GM12878 (cell line): ENCODE measurements around the gene CANT1. TPM values are rescaled to one million over a fixed set of nuclear protein-coding genes. Genes with fewer than 3 reads are reported as not detected.
A peak's percentile ranks its signal among the peaks of the same experiment; 100 is the strongest.

Experiments used
- ATAC-seq: fragments of 200-7000 bp; cut with Tn5 transposase; 3 replicates; pipeline ENCODE4 v1.9.1; 2020; ENCODE audit warnings: mild to moderate bottlenecking, moderate library complexity
- BruUV-seq: library from RNA; stranded (reverse); fragments of 400-500 nt; replicated peaks from 2 replicates; lab custom pipeline; 2021; lab: Mats Ljungman, UMichigan
- CTCF ChIA-PET: fragments of 300-600 bp; sonication (Branson Sonifier 250); formaldehyde crosslinking; extraction: SDS; loops from one replicate; lab custom pipeline; 2021; ENCODE audit warnings: inconsistent platforms; lab: Yijun Ruan, JAX
- POLR2A ChIA-PET: fragments of 350-600 bp; formaldehyde crosslinking; extraction: SDS; loops from one replicate; lab custom pipeline; 2021; ENCODE audit warnings: inconsistent platforms; lab: Charles Lee
- RAD21 ChIA-PET: fragments of 300-600 bp; sonication (Branson Sonifier 250); formaldehyde crosslinking; loops from one replicate; lab custom pipeline; 2023; ENCODE audit warnings: antibody characterized with exemption; ENCODE audit not compliant: unreplicated experiment; lab: Charles Lee
- SMC1A ChIA-PET: fragments of 300-600 bp; sonication (Branson Sonifier 250); formaldehyde crosslinking; loops from one replicate; lab custom pipeline; 2023; ENCODE audit not compliant: unreplicated experiment, uncharacterized antibody; lab: Charles Lee
- DNase-seq: peaks from one replicate; pipeline ENCODE4 v3.0.0-alpha.2; 2011; ENCODE audit warnings: low read depth, low spot score
- FAIRE-seq: peaks from 3 replicates; lab custom pipeline; 2011; peaks lifted over from hg19 to GRCh38; lab: Jason Lieb, UNC
- H2AFZ ChIP-seq: 2 replicates; pipeline ENCODE4 v1.6.0; 2011; ENCODE audit warnings: low read depth, low read length, control low read depth; ENCODE audit not compliant: control insufficient read depth
- H3K27ac ChIP-seq: 2 replicates; pipeline ENCODE4 v1.5.1; 2011; ENCODE audit warnings: control low read depth; ENCODE audit not compliant: control insufficient read depth, insufficient read depth
- H3K27me3 ChIP-seq, 2 experiments: replicated peaks in 1 of 2; 2 replicates each; pipeline versions ENCODE4 v1.6.0 to v1.6.1; 2011; ENCODE audit warnings: low read length in 1 of 2; ENCODE audit not compliant: control insufficient read depth in 2 of 2, insufficient read depth in 2 of 2
- H3K36me3 ChIP-seq, 2 experiments: 2 replicates each; pipeline ENCODE4 v1.5.1; 2011; ENCODE audit warnings: low read length in 1 of 2; ENCODE audit not compliant: control insufficient read depth in 2 of 2, insufficient read depth in 2 of 2
- H3K4me1 ChIP-seq: 2 replicates; pipeline ENCODE4 v1.6.1; 2011; ENCODE audit warnings: mild to moderate bottlenecking, low read length, moderate library complexity, mixed read lengths; ENCODE audit not compliant: control insufficient read depth, insufficient read depth
- H3K4me2 ChIP-seq: 2 replicates; pipeline ENCODE4 v1.6.0; 2011; ENCODE audit warnings: control low read depth; ENCODE audit not compliant: control insufficient read depth, insufficient read depth
- H3K4me3 ChIP-seq: fragments of 200-600 bp; sonication (generic); 2 replicates; pipeline ENCODE4 v1.5.1; 2016
- H3K79me2 ChIP-seq: 2 replicates; pipeline ENCODE4 v1.6.0; 2011; ENCODE audit warnings: low read length; ENCODE audit not compliant: control insufficient read depth, insufficient read depth
- H3K9ac ChIP-seq: 2 replicates; pipeline ENCODE4 v1.8.0; 2011; ENCODE audit warnings: low read length, control low read depth, mixed read lengths; ENCODE audit not compliant: control insufficient read depth, insufficient read depth
- H3K9me3 ChIP-seq: replicated peaks from 3 replicates; pipeline ENCODE4 v1.5.1; 2011; ENCODE audit warnings: mild to moderate bottlenecking, low read length; ENCODE audit not compliant: control insufficient read depth, insufficient read depth
- H4K20me1 ChIP-seq: 2 replicates; pipeline ENCODE4 v1.6.0; 2011; ENCODE audit not compliant: control insufficient read depth, insufficient read depth
- CBX3 ChIP-seq: fragments of 200-600 bp; sonication (generic); IDR thresholded peaks from 2 replicates; pipeline ENCODE4 v1.6.1; 2016; ENCODE audit warnings: low read depth, borderline replicate concordance
- GATAD2B ChIP-seq: fragments of 450-650 bp; conservative IDR thresholded peaks from 2 replicates; pipeline ENCODE4 v1.6.1; 2017; ENCODE audit warnings: low read depth, mild to moderate bottlenecking, moderate library complexity
- MXI1 ChIP-seq: fragments of 150-350 bp; IDR thresholded peaks from 2 replicates; pipeline ENCODE4 v1.6.1; 2011; ENCODE audit warnings: low read depth, mild to moderate bottlenecking, inconsistent platforms, low read length, improper control_type of control experiment
- RAD51 ChIP-seq: fragments of 450-650 bp; IDR thresholded peaks from 2 replicates; pipeline ENCODE4 v1.6.1; 2016; ENCODE audit warnings: moderate library complexity, mild to moderate bottlenecking, inconsistent platforms
- WGBS: methylation state at CpG from one replicate; pipeline ENCODE4 v1.1.6; 2016; ENCODE audit warnings: low lambda C conversion rate; ENCODE audit not compliant: insufficient replicate concordance, insufficient coverage; ENCODE audit errors: missing lambda C conversion rate; 5-methylcytosine and 5-hydroxymethylcytosine counted together
- in situ Hi-C: fragments of 300-500 bp; cut with MboI; formaldehyde crosslinking; loops from 9 replicates; pipeline ENCODE4 v1.14.3; 2018; ENCODE audit warnings: mixed read lengths
- intact Hi-C: fragments of 100-400 bp; cut with micrococcal nuclease; formaldehyde crosslinking; loops from one replicate; pipeline ENCODE4 v1.14.2; 2022; ENCODE audit not compliant: unreplicated experiment
- polyA plus RNA-seq, 11 experiments: library from polyadenylated mRNA; depleted of rRNA in 4 of 11; unstranded in 6 of 11; stranded (reverse) in 5 of 11; fragments of >200 nt; fragmentation: Nextera tagmentation in 4 of 11; fragmentation: Illumina TruSeq in 1 of 11; extraction: Ambion mirVana in 4 of 11; extraction: Trizol in 1 of 11; gene quantifications; 1 replicate in 1 of 11; 2 replicates in 10 of 11; pipeline versions ENCODE4 v1.2.1 to v1.2.3, GENCODE V29; 2011 to 2016; ENCODE audit warnings: inconsistent platforms in 2 of 11, missing spikeins in 2 of 11, low read depth in 1 of 11
- total RNA-seq, 4 experiments: library from RNA; depleted of rRNA in 3 of 4; stranded (reverse); fragments of >200 nt in 3 of 4; fragmentation: Illumina TruSeq in 1 of 4; extraction: Trizol in 1 of 4; gene quantifications; 2 replicates each; pipeline versions ENCODE4 v1.2.1 to v1.2.3, GENCODE V29; 2013 to 2021
- TF ChIP-seq, protein P1 (sequence below): fragments of 450-650 bp; IDR thresholded peaks from 2 replicates; pipeline ENCODE4 v1.6.1; 2016; ENCODE audit warnings: mild to moderate bottlenecking, moderate library complexity, borderline replicate concordance
- TF ChIP-seq, protein P2 (sequence below): IDR thresholded peaks from 2 replicates; pipeline ENCODE4 v1.6.1; 2011; ENCODE audit warnings: mild to moderate bottlenecking, low read depth, low read length, moderate library complexity; ENCODE audit not compliant: insufficient replicate concordance
- TF ChIP-seq, protein P3 (sequence below): fragments of 450-650 bp; formaldehyde crosslinking; IDR thresholded peaks from 2 replicates; pipeline ENCODE4 v1.4.0; 2022; ENCODE audit warnings: mild to moderate bottlenecking, moderate library complexity

CANT1 gene
- total and polyA plus RNA-seq, 10 of the 15 experiments (the other 5 are each of a cell fraction or from before 2014, with no cell fraction given) = 2.2 to 59.2 (median 20.2) TPM

DNA sequence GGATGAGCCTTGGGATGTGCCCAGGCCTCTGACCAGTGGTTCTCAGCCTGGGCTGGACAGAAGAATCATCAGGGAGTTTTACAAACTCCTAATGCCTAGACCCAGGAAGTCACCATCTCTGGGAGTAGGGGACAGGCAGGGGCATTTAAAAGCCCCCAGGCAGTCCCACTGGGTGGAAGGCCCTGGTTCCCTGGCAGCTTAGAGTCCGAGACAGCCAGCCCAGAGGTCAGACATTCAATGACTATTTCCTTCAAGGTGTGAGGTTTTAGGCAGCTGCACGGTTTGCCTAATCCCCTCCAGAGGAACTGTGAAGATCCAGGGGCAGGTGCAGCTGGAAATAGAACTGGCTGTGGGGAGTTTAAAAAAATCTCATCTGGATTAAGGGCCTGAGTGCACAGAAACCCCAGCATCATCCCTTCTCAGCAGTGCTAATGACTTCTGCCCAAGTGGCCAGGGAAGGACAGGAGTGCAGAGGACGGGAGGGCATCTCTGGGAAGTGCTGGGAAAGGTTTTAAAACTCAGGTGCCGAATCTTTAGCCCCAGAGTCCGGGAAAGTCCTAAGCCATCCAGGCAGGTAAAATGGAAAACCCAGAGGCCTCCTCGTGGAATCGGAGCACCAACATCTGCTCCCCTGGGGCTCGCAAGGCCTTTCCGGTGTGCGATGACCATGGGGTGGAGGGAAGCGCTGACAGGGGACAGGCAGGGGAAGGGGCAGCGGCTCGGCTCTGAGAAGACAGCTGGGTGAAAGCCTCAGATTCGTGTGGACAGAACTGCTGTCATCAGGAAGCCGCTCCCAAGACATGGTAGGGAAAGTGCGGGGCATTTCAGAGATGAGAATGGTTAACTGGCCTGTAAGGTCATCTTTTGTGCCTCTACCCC, 28.3 kb downstream of the CANT1 start (continued):
- TF ChIP-seq, protein P1, sequence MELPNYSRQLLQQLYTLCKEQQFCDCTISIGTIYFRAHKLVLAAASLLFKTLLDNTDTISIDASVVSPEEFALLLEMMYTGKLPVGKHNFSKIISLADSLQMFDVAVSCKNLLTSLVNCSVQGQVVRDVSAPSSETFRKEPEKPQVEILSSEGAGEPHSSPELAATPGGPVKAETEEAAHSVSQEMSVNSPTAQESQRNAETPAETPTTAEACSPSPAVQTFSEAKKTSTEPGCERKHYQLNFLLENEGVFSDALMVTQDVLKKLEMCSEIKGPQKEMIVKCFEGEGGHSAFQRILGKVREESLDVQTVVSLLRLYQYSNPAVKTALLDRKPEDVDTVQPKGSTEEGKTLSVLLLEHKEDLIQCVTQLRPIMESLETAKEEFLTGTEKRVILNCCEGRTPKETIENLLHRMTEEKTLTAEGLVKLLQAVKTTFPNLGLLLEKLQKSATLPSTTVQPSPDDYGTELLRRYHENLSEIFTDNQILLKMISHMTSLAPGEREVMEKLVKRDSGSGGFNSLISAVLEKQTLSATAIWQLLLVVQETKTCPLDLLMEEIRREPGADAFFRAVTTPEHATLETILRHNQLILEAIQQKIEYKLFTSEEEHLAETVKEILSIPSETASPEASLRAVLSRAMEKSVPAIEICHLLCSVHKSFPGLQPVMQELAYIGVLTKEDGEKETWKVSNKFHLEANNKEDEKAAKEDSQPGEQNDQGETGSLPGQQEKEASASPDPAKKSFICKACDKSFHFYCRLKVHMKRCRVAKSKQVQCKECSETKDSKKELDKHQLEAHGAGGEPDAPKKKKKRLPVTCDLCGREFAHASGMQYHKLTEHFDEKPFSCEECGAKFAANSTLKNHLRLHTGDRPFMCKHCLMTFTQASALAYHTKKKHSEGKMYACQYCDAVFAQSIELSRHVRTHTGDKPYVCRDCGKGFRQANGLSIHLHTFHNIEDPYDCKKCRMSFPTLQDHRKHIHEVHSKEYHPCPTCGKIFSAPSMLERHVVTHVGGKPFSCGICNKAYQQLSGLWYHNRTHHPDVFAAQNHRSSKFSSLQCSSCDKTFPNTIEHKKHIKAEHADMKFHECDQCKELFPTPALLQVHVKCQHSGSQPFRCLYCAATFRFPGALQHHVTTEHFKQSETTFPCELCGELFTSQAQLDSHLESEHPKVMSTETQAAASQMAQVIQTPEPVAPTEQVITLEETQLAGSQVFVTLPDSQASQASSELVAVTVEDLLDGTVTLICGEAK = no peak

- Histone ChIP-seq H3K4me1 (no peaks in the 10 kb centered on the region; the same call in 1 of the 2 replicates), H3K9me3 (no peaks in the 10 kb centered on the region), H3K36me3 (no peaks in the 10 kb centered on the region), H2AFZ (no peak overlapping the region), H3K4me3 (no peak overlapping the region)
- no peak for DNase-seq
- CTCF ChIA-PET = interaction anchor here (2.5 kb wide), 1 partner anchor 9 kb away, joined by 10 read pairs; no protein-coding TSS in a partner anchor
- no peak for TF ChIP-seq RAD51
- TF ChIP-seq, protein P2, sequence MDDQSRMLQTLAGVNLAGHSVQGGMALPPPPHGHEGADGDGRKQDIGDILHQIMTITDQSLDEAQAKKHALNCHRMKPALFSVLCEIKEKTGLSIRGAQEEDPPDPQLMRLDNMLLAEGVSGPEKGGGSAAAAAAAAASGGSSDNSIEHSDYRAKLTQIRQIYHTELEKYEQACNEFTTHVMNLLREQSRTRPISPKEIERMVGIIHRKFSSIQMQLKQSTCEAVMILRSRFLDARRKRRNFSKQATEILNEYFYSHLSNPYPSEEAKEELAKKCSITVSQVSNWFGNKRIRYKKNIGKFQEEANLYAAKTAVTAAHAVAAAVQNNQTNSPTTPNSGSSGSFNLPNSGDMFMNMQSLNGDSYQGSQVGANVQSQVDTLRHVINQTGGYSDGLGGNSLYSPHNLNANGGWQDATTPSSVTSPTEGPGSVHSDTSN = no peak
- TF ChIP-seq GATAD2B = no peak
- TF ChIP-seq MXI1 = no peak
- TF ChIP-seq, protein P3, sequence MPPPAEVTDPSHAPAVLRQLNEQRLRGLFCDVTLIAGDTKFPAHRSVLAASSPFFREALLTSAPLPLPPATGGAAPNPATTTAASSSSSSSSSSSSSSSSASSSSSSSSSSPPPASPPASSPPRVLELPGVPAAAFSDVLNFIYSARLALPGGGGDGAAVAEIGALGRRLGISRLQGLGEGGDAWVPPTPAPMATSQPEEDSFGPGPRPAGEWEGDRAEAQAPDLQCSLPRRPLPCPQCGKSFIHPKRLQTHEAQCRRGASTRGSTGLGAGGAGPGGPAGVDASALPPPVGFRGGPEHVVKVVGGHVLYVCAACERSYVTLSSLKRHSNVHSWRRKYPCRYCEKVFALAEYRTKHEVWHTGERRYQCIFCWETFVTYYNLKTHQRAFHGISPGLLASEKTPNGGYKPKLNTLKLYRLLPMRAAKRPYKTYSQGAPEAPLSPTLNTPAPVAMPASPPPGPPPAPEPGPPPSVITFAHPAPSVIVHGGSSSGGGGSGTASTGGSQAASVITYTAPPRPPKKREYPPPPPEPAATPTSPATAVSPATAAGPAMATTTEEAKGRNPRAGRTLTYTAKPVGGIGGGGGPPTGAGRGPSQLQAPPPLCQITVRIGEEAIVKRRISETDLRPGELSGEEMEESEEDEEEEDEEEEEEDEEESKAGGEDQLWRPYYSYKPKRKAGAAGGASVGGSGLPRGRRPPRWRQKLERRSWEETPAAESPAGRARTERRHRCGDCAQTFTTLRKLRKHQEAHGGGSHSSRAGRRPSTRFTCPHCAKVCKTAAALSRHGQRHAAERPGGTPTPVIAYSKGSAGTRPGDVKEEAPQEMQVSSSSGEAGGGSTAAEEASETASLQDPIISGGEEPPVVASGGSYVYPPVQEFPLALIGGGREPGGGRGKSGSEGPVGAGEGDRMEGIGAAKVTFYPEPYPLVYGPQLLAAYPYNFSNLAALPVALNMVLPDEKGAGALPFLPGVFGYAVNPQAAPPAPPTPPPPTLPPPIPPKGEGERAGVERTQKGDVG (CRISPR knock-in tag) = no peak
- no peak for TF ChIP-seq CBX3
- TF ChIP-seq, all 136 proteins: peak for 0
- H4K20me1 ChIP-seq = no peaks in the 10 kb centered on the region
- in situ Hi-C loops = no loop called here
- no peak overlapping the region for H3K27ac ChIP-seq
- FAIRE-seq (no peak), ATAC-seq (peak; percentile 52)
- SMC1A ChIA-PET = no interaction called here
- POLR2A ChIA-PET = no interaction called here
- intact Hi-C loops = no loop called here
- RAD21 ChIA-PET = no interaction called here
- 13% methylated on average over 8 of the region's 8 CpGs for WGBS
- no peaks in the 10 kb centered on the region for H3K27me3 ChIP-seq
- H3K9ac ChIP-seq = no peak overlapping the region
- no peak overlapping the region for H3K4me2 ChIP-seq
- H3K79me2 ChIP-seq = no peaks in the 10 kb centered on the region
- no TSS peak for BruUV-seq
Observed at GRCh38 chr17:78980624-78980972, 29.0 kb downstream of the CANT1 start.
